Retinal pigment epithelial cell (primary cell): ENCODE results near the gene NT5M.

Experiments
- DNase-seq: peaks from one replicate; pipeline ENCODE4 v3.0.0-alpha.2; 2010; ENCODE audit warnings: low read depth
- H3K4me3 ChIP-seq: 2 replicates; pipeline ENCODE4 v1.5.1; 2011; ENCODE audit warnings: mild to moderate bottlenecking, low read length, control low read depth, moderate library complexity
- CTCF ChIP-seq: conservative IDR thresholded peaks from 2 replicates; pipeline ENCODE4 v1.5.1; 2011; ENCODE audit warnings: low read depth, low read length, control low read depth, inconsistent platforms

Gene NT5M

GRCh38 chr17:17363638-17364337 lies 60.6 kb downstream of the NT5M start:
- DNase-seq = no peak
- no peak overlapping the region for H3K4me3 ChIP-seq

GRCh38 chr17:17364338-17364667 lies 61.1 kb downstream of the NT5M start:
- TF ChIP-seq CTCF = no peak
- no peak for DNase-seq
- no peak overlapping the region for H3K4me3 ChIP-seq

More at GRCh38 chr17:17363638-17364337, 60.6 kb downstream of the NT5M start:
- TF ChIP-seq CTCF = no peak

- no peak overlapping the region for H3K4me3 ChIP-seq
- TF ChIP-seq CTCF = no peak
- no peak for DNase-seq
These were observed 62.4 kb downstream of the NT5M start for GRCh38 chr17:17365476-17366110.

GRCh38 chr17:17366235-17366634 lies 63.1 kb downstream of the NT5M start:
- no peak overlapping the region for H3K4me3 ChIP-seq
- no peak for DNase-seq
- no peak for TF ChIP-seq CTCF

GRCh38 chr17:17366941-17367875 lies 64.0 kb downstream of the NT5M start:
- no peak for DNase-seq
- no peak overlapping the region for H3K4me3 ChIP-seq
- TF ChIP-seq CTCF = no peak

GRCh38 chr17:17367931-17368330 lies 64.8 kb downstream of the NT5M start:
- TF ChIP-seq CTCF = no peak
- H3K4me3 ChIP-seq = no peak overlapping the region
- no peak for DNase-seq

- TF ChIP-seq CTCF = no peak
- no peak for DNase-seq
- no peak overlapping the region for H3K4me3 ChIP-seq
These were observed 67.5 kb downstream of the NT5M start for GRCh38 chr17:17370711-17371110.
